H1 (cell line): ENCODE data around the gene ZFHX2.
"Not testable (repeated sequence)": the region's sequence is repeated elsewhere in the genome, so short reads cannot be mapped to it uniquely, and the experiment has no call there.

Source experiments
- ATF3 ChIP-seq: IDR thresholded peaks from 2 replicates; pipeline ENCODE4 v1.6.1; 2011; ENCODE audit warnings: low read depth, mild to moderate bottlenecking, low read length; ENCODE audit not compliant: insufficient read depth
- CBX5 ChIP-seq: fragments of 300-800, 300-1000 bp; sonication (generic); IDR thresholded peaks from 2 replicates; pipeline ENCODE4 v1.7.1; 2016; ENCODE audit warnings: antibody characterized with exemption, low read length, low read depth
- CEBPB ChIP-seq: IDR thresholded peaks from 2 replicates; pipeline ENCODE4 v1.6.1; 2012; ENCODE audit warnings: low read depth, low read length
- CHD2 ChIP-seq: IDR thresholded peaks from 2 replicates; pipeline ENCODE4 v1.6.1; 2012; ENCODE audit warnings: low read length, improper control_type of control experiment
- GABPA ChIP-seq: IDR thresholded peaks from 2 replicates; pipeline ENCODE4 v1.6.1; 2011; ENCODE audit warnings: mild to moderate bottlenecking, low read length, moderate library complexity, borderline replicate concordance; ENCODE audit not compliant: insufficient read depth
- POLR2A ChIP-seq, 2 experiments: IDR thresholded peaks; 1 replicate in 1 of 2; 2 replicates in 1 of 2; pipeline ENCODE4 v1.6.1; 2011; ENCODE audit warnings: low read depth in 2 of 2, low read length in 2 of 2, mild to moderate bottlenecking in 2 of 2; ENCODE audit errors: control extremely low read depth in 1 of 2
- POLR2AphosphoS5 ChIP-seq: IDR thresholded peaks from 2 replicates; pipeline ENCODE4 v1.6.1; 2011; ENCODE audit warnings: low read depth, low read length
- RAD21 ChIP-seq, 2 experiments: IDR thresholded peaks in 1 of 2; conservative IDR thresholded peaks in 1 of 2; 2 replicates each; pipeline ENCODE4 v1.6.1; 2011; ENCODE audit warnings: low read depth in 2 of 2, low read length in 2 of 2, improper control_type of control experiment in 1 of 2, inconsistent platforms in 1 of 2, mild to moderate bottlenecking in 1 of 2, moderate library complexity in 1 of 2
- YY1 ChIP-seq: IDR thresholded peaks from 2 replicates; pipeline ENCODE4 v1.6.1; 2011; ENCODE audit warnings: low read depth, mild to moderate bottlenecking, low read length
- TF ChIP-seq, protein P1 (sequence below), 3 experiments: IDR thresholded peaks; 1 replicate in 2 of 3; 2 replicates in 1 of 3; pipeline versions ENCODE4 v1.5.1 to v1.6.1; 2011; ENCODE audit warnings: low read length in 3 of 3, mild to moderate bottlenecking in 3 of 3, inconsistent platforms in 2 of 3, low read depth in 1 of 3, moderate library complexity in 1 of 3; ENCODE audit not compliant: insufficient read depth in 1 of 3; ENCODE audit errors: control extremely low read depth in 1 of 3
- TF ChIP-seq, protein P2 (sequence below): IDR thresholded peaks from 2 replicates; pipeline ENCODE4 v1.6.1; 2012; ENCODE audit warnings: inconsistent platforms

DNA sequence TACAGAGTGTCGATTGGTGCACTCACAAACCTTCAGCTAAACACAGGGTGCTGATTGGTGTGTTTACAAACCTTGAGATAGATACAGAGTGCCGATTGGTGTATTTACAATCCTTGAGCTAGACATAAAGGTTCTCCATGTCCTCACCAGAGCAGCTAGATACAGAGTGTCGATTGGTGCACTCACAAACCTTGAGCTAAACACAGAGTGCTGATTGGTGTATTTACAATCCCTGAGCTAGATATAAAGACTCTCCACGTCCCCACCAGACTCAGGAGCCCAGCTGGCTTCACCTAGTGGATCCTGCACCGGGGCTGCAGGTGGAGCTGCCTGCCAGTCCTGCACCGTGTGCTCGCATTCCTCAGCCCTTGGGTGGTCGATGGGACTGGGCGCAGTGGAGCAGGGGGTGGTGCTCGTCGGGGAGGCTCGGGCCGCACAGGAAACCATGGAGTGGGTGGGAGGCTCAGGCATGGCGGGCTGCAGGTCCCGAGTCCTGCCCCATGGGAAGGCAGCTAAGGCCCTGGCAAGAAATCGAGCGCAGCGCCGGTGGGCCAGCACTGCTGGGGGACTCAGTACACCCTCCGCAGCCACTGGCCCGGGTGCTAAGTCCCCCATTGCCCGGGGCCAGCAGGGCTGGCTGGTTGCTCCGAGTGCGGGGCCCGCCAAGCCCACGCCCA, 33.1 kb upstream of the ZFHX2 start:
- TF ChIP-seq CEBPB; ATF3; POLR2A (IDR thresholded peaks at IDR 0.05; ENCODE audit: control extremely low read depth in 1 of 2, low read depth in 2 of 2, low read length in 2 of 2); YY1; CBX5; RAD21 (IDR thresholded peaks at IDR 0.05 in 1 of 2, conservative IDR thresholded peaks at IDR 0.05 in 1 of 2; ENCODE audit: low read depth in 2 of 2, low read length in 2 of 2); GABPA; CHD2; POLR2AphosphoS5: not testable (repeated sequence)
- TF ChIP-seq, protein P1, sequence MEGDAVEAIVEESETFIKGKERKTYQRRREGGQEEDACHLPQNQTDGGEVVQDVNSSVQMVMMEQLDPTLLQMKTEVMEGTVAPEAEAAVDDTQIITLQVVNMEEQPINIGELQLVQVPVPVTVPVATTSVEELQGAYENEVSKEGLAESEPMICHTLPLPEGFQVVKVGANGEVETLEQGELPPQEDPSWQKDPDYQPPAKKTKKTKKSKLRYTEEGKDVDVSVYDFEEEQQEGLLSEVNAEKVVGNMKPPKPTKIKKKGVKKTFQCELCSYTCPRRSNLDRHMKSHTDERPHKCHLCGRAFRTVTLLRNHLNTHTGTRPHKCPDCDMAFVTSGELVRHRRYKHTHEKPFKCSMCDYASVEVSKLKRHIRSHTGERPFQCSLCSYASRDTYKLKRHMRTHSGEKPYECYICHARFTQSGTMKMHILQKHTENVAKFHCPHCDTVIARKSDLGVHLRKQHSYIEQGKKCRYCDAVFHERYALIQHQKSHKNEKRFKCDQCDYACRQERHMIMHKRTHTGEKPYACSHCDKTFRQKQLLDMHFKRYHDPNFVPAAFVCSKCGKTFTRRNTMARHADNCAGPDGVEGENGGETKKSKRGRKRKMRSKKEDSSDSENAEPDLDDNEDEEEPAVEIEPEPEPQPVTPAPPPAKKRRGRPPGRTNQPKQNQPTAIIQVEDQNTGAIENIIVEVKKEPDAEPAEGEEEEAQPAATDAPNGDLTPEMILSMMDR (IDR thresholded peaks at IDR 0.05; ENCODE audit: control extremely low read depth in 1 of 3, insufficient read depth in 1 of 3, low read depth in 1 of 3, low read length in 3 of 3): not testable (repeated sequence)
- TF ChIP-seq, protein P2, sequence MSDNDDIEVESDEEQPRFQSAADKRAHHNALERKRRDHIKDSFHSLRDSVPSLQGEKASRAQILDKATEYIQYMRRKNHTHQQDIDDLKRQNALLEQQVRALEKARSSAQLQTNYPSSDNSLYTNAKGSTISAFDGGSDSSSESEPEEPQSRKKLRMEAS: not testable (repeated sequence)
